ENCODE measurements around the gene PDE4D. TPM values are rescaled to one million over a fixed set of nuclear protein-coding genes. Genes with fewer than 3 reads are reported as not detected.

Gene PDE4D
- total and polyA plus RNA-seq, 2 of the 4 experiments (the other 2 are of a cell fraction) = 1.4 to 7.9 TPM

DNA sequence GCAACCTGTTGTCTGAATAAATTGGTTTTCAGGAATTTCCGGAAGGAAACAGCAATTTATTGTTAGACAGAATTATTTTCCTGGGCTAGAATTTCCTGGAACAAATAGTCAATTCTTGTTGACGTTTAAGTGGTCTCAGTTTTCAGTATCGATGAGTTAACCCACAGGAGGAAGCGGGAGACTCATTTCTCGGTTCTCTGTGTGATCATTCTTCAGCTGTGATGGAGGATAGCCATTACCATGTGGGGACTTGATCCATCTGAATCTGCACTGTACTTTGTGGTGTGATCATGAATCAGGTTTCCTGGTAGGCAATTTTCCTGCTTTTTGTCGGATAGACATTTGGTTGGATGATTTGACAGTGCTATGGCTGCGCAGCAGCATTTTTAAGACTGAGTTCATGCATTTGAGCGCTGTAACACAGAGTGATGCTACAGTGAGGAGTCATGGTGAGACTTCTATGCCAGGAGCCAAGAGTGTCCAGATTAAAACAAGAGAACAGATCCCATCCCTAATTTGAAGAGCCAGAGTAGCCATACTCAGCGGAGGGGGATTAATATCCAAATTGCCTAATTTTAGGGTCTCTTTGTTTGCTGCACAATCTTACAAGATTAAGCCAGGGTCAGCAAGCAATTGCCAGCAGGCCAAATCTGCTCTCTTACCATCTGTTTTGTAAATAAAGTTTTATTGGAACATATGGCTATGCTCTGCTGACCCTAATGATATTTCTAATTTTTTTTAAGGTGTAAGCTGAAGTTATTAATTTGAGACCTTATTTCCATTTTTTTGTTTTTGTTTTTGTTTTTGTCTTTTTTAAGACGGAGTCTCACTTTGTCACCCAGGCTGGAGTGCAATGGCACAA lies 954.7 kb downstream of the PDE4D start:
- no peak overlapping the region for H3K23ac ChIP-seq (ENCODE audit: low read depth, low read length)
- no peak overlapping the region for H3K4me3 ChIP-seq (ENCODE audit: insufficient read depth, low read depth, low read length)
- no peak for ATAC-seq (ENCODE audit: low read depth)
- no peaks in the 10 kb centered on the region for H3K79me1 ChIP-seq (ENCODE audit: low read depth in 1 of 2, low read length in 2 of 2)
- no peaks in the 10 kb centered on the region for H3K9me3 ChIP-seq (ENCODE audit: control insufficient read depth, insufficient read depth, low read length)
- WGBS, 2 experiments (ENCODE audit: extremely low coverage in 2 of 2, insufficient read length in 1 of 2) = 92% methylated on average over 2 of the region's 10 CpGs; no CpG with 5 or more reads in 1 of the 2 experiments
- H3K4me1 ChIP-seq (ENCODE audit: control insufficient read depth, insufficient read depth, low read length) = no peaks in the 10 kb centered on the region
- H3K9me1 ChIP-seq (ENCODE audit: insufficient read depth, low read length) = no peaks in the 10 kb centered on the region
- no peak overlapping the region for H3K18ac ChIP-seq (ENCODE audit: low read depth, low read length)
- intact Hi-C loops (cut with micrococcal nuclease) (no loop called here), in situ Hi-C loops (cut with MboI; ENCODE audit: low sequenced_read_pairs) (no loop called here), dilution Hi-C loops (cut with HindIII; ENCODE audit: low sequenced_read_pairs, unreplicated experiment) (no loop called here)
- H3K27me3 ChIP-seq (ENCODE audit: control insufficient read depth, insufficient read depth, low read length) = no peaks in the 10 kb centered on the region; the same call in 1 of the 2 replicates
- H3K9ac ChIP-seq (ENCODE audit: low read depth, low read length) = no peak overlapping the region
- H3K4me2 ChIP-seq (ENCODE audit: low read depth, low read length) = no peak overlapping the region
- no peak overlapping the region for H4K5ac ChIP-seq (ENCODE audit: low read depth, low read length)
- H2BK5ac ChIP-seq (ENCODE audit: low read depth, low read length, poor library complexity, severe bottlenecking) = no peak overlapping the region
- H4K91ac ChIP-seq (ENCODE audit: insufficient read depth, low read depth, low read length) = no peak overlapping the region
- H4K8ac ChIP-seq (ENCODE audit: low read depth in 2 of 2, low read length in 2 of 2) = no peak overlapping the region
- POLR2A ChIA-PET (ENCODE audit: unreplicated experiment) = no interaction called here
- no peak overlapping the region for H2BK120ac ChIP-seq (ENCODE audit: low read depth, low read length)
- no peak overlapping the region for H2BK15ac ChIP-seq (ENCODE audit: low read depth, low read length)
- DNase-seq = no peak
- H2AFZ ChIP-seq (replicated peaks; ENCODE audit: low read length, poor library complexity) = no peak overlapping the region
- no TSS peak for BruUV-seq (replicated peaks)
- no peak overlapping the region for H2BK20ac ChIP-seq (ENCODE audit: low read depth, low read length)
- CTCF ChIA-PET = no interaction called here
- no peak overlapping the region for H3K4ac ChIP-seq (ENCODE audit: low read depth, low read length)
- H3K36me3 ChIP-seq (ENCODE audit: control insufficient read depth, insufficient read depth, low read length) = no peaks in the 10 kb centered on the region
- H4K20me1 ChIP-seq (ENCODE audit: insufficient read depth, low read length) = no peaks in the 10 kb centered on the region
- no peak overlapping the region for H2AK9ac ChIP-seq (replicated peaks; ENCODE audit: low read depth, low read length, poor library complexity)
- H2AK5ac ChIP-seq (ENCODE audit: low read depth, low read length) = no peak overlapping the region
- H3K14ac ChIP-seq (replicated peaks; ENCODE audit: low read depth, low read length) = no peak overlapping the region
- no peak overlapping the region for H3K27ac ChIP-seq (ENCODE audit: insufficient read depth, low read length)
- TF ChIP-seq, protein P1, sequence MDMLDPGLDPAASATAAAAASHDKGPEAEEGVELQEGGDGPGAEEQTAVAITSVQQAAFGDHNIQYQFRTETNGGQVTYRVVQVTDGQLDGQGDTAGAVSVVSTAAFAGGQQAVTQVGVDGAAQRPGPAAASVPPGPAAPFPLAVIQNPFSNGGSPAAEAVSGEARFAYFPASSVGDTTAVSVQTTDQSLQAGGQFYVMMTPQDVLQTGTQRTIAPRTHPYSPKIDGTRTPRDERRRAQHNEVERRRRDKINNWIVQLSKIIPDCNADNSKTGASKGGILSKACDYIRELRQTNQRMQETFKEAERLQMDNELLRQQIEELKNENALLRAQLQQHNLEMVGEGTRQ (IDR thresholded peaks at IDR 0.05; ENCODE audit: low read depth, low read length) = no peak
- TF ChIP-seq CEBPB (IDR thresholded peaks at IDR 0.05; ENCODE audit: low read depth, low read length) (no peak), CHD1 (IDR thresholded peaks at IDR 0.05; ENCODE audit: low read depth, low read length) (no peak), MAZ (IDR thresholded peaks at IDR 0.05; ENCODE audit: borderline replicate concordance, low read depth, low read length) (no peak), RFX5 (IDR thresholded peaks at IDR 0.05; ENCODE audit: low read depth, low read length) (no peak), POLR2A (IDR thresholded peaks at IDR 0.05; ENCODE audit: low read depth, low read length) (no peak), MXI1 (IDR thresholded peaks at IDR 0.05; ENCODE audit: borderline replicate concordance, low read depth, low read length) (no peak), MAFK (IDR thresholded peaks at IDR 0.05; ENCODE audit: low read depth, low read length) (no peak), RCOR1 (IDR thresholded peaks at IDR 0.05; ENCODE audit: insufficient replicate concordance, low read length) (no peak), FOS (IDR thresholded peaks at IDR 0.05; ENCODE audit: low read depth, low read length) (no peak), SMC3 (IDR thresholded peaks at IDR 0.05; ENCODE audit: low read depth, low read length) (no peak), NFE2L2 (IDR thresholded peaks at IDR 0.05; ENCODE audit: low read depth, low read length) (no peak), BHLHE40 (IDR thresholded peaks at IDR 0.05; ENCODE audit: low read depth, low read length) (no peak), RAD21 (IDR thresholded peaks at IDR 0.05; ENCODE audit: low read length) (no peak)
- TF ChIP-seq, protein P2, sequence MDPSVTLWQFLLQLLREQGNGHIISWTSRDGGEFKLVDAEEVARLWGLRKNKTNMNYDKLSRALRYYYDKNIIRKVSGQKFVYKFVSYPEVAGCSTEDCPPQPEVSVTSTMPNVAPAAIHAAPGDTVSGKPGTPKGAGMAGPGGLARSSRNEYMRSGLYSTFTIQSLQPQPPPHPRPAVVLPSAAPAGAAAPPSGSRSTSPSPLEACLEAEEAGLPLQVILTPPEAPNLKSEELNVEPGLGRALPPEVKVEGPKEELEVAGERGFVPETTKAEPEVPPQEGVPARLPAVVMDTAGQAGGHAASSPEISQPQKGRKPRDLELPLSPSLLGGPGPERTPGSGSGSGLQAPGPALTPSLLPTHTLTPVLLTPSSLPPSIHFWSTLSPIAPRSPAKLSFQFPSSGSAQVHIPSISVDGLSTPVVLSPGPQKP (IDR thresholded peaks at IDR 0.05; ENCODE audit: borderline replicate concordance, low read depth, low read length) = no peak
- no peak overlapping the region for H3K56ac ChIP-seq (ENCODE audit: extremely low read depth, insufficient read depth, low read length)

Measured in IMR-90 (cell line).